Stomach (tissue), 4 donors: ENCODE measurements around the gene THAP6.

ENCODE experiments used
- POLR2A ChIP-seq, 4 donors: fragments of 450-650 bp; IDR thresholded peaks; one replicate each; pipeline ENCODE4 v1.6.1; 2016; ENCODE audit warnings: antibody characterized with exemption in 4 of 4, control low read depth in 2 of 4, mild to moderate bottlenecking in 1 of 4, moderate library complexity in 1 of 4
- TF ChIP-seq, protein P1 (sequence below), 7 experiments: fragments of 450-650 bp in 4 of 7; fragments of 200-600 bp in 3 of 7; sonication (generic) in 3 of 7; IDR thresholded peaks; one replicate each; pipeline ENCODE4 v1.5.1; 2016 to 2019; ENCODE audit warnings: antibody characterized with exemption in 7 of 7, control low read depth in 2 of 7, mild to moderate bottlenecking in 1 of 7

GRCh38 chr4:75513526-75514130 is 645 bp upstream of the THAP6 start:
- TF ChIP-seq, protein P1, sequence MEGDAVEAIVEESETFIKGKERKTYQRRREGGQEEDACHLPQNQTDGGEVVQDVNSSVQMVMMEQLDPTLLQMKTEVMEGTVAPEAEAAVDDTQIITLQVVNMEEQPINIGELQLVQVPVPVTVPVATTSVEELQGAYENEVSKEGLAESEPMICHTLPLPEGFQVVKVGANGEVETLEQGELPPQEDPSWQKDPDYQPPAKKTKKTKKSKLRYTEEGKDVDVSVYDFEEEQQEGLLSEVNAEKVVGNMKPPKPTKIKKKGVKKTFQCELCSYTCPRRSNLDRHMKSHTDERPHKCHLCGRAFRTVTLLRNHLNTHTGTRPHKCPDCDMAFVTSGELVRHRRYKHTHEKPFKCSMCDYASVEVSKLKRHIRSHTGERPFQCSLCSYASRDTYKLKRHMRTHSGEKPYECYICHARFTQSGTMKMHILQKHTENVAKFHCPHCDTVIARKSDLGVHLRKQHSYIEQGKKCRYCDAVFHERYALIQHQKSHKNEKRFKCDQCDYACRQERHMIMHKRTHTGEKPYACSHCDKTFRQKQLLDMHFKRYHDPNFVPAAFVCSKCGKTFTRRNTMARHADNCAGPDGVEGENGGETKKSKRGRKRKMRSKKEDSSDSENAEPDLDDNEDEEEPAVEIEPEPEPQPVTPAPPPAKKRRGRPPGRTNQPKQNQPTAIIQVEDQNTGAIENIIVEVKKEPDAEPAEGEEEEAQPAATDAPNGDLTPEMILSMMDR (IDR thresholded peaks at IDR 0.05), result no peak
- TF ChIP-seq POLR2A (IDR thresholded peaks at IDR 0.05), result no peak
